CD14-positive monocyte (primary cell): ENCODE results near the gene CDKAL1. TPM values are rescaled to one million over a fixed set of nuclear protein-coding genes. Genes with fewer than 3 reads are reported as not detected.

Experiments
- DNase-seq, 3 donors: peaks; one replicate each; pipeline ENCODE4 v3.0.0-alpha.2; 2011 to 2022
- H2AFZ ChIP-seq: 2 replicates; pipeline ENCODE4 v1.6.0; 2012; ENCODE audit warnings: mild to moderate bottlenecking, low read depth, low read length, inconsistent platforms; ENCODE audit not compliant: insufficient read depth, poor library complexity, severe bottlenecking
- H3K27ac ChIP-seq, 2 donors: 1 replicate in 1 of 2; 2 replicates in 1 of 2; pipeline ENCODE4 v1.5.1; 2012 to 2013; ENCODE audit warnings: low read length in 2 of 2, control low read depth in 1 of 2, inconsistent platforms in 1 of 2, low read depth in 1 of 2, mild to moderate bottlenecking in 1 of 2
- H3K27me3 ChIP-seq, 2 donors: one replicate each; pipeline versions ENCODE4 v1.6.0 to v1.6.1; 2011 to 2013; ENCODE audit warnings: low read length in 2 of 2; ENCODE audit not compliant: control insufficient read depth in 2 of 2, insufficient read depth in 2 of 2
- H3K36me3 ChIP-seq, 2 donors: replicated peaks in 1 of 2; 1 replicate in 1 of 2; 2 replicates in 1 of 2; pipeline versions ENCODE4 v1.5.1 to v1.6.1; 2012 to 2013; ENCODE audit warnings: low read length in 2 of 2, control low read depth in 1 of 2, inconsistent platforms in 1 of 2, mild to moderate bottlenecking in 1 of 2; ENCODE audit not compliant: insufficient read depth in 2 of 2, control insufficient read depth in 1 of 2
- H3K4me1 ChIP-seq, 2 donors: 1 replicate in 1 of 2; 2 replicates in 1 of 2; pipeline versions ENCODE4 v1.5.1 to v1.6.1; 2012 to 2013; ENCODE audit warnings: low read length in 2 of 2, control low read depth in 1 of 2, inconsistent platforms in 1 of 2, mild to moderate bottlenecking in 1 of 2, moderate library complexity in 1 of 2; ENCODE audit not compliant: insufficient read depth in 2 of 2, control insufficient read depth in 1 of 2
- H3K4me2 ChIP-seq: replicated peaks from 2 replicates; pipeline ENCODE3; 2012; ENCODE audit warnings: low read length, moderate library complexity, mild to moderate bottlenecking; ENCODE audit not compliant: poor library complexity, severe bottlenecking; ENCODE audit errors: extremely low read depth
- H3K4me3 ChIP-seq, 3 experiments: fragments of 200-600 bp in 1 of 3; sonication (generic) in 1 of 3; replicated peaks in 1 of 3; 1 replicate in 2 of 3; 2 replicates in 1 of 3; pipeline ENCODE4 v1.5.1; 2011 to 2013; ENCODE audit warnings: low read length in 3 of 3, mild to moderate bottlenecking in 3 of 3, control low read depth in 2 of 3, low read depth in 2 of 3, inconsistent platforms in 1 of 3, moderate library complexity in 1 of 3
- H3K79me2 ChIP-seq: 2 replicates; pipeline ENCODE4 v1.6.0; 2012; ENCODE audit warnings: mild to moderate bottlenecking, control low read depth, inconsistent platforms, low read length, moderate library complexity; ENCODE audit not compliant: insufficient read depth
- H3K9ac ChIP-seq: 2 replicates; pipeline ENCODE4 v1.6.0; 2017; ENCODE audit warnings: low read length, mild to moderate bottlenecking; ENCODE audit not compliant: insufficient read depth, poor library complexity, severe bottlenecking
- H3K9me3 ChIP-seq, 2 donors: replicated peaks in 1 of 2; 1 replicate in 1 of 2; 2 replicates in 1 of 2; pipeline versions ENCODE4 v1.5.1 to v1.6.1; 2012 to 2013; ENCODE audit warnings: low read length in 2 of 2, control low read depth in 1 of 2; ENCODE audit not compliant: control insufficient read depth in 1 of 2, insufficient read depth in 1 of 2
- H4K20me1 ChIP-seq: 2 replicates; pipeline ENCODE4 v1.6.0; 2012; ENCODE audit warnings: mild to moderate bottlenecking, low read length, control low read depth, moderate library complexity; ENCODE audit not compliant: insufficient read depth
- H3K27ac Mint-ChIP-seq, 7 donors: one replicate each; pipeline ENCODE4 v1.8.0; 2020; ENCODE audit warnings: mild to moderate bottlenecking in 7 of 7, mixed read lengths in 7 of 7, moderate library complexity in 6 of 7, inconsistent platforms in 2 of 7
- H3K27me3 Mint-ChIP-seq, 3 donors: one replicate each; pipeline ENCODE4 v1.8.0; 2021 to 2022; ENCODE audit warnings: low read depth in 3 of 3, mild to moderate bottlenecking in 3 of 3, mixed read lengths in 3 of 3, moderate library complexity in 3 of 3, inconsistent platforms in 1 of 3
- H3K36me3 Mint-ChIP-seq, 2 donors: one replicate each; pipeline ENCODE4 v1.8.0; 2020; ENCODE audit warnings: mixed read lengths in 2 of 2, inconsistent platforms in 1 of 2, mild to moderate bottlenecking in 1 of 2
- H3K4me1 Mint-ChIP-seq: one replicate; pipeline ENCODE4 v1.8.0; 2020; ENCODE audit warnings: mild to moderate bottlenecking, mixed read lengths
- H3K4me3 Mint-ChIP-seq, 2 donors: one replicate each; pipeline ENCODE4 v1.8.0; 2020; ENCODE audit warnings: mild to moderate bottlenecking in 2 of 2, mixed read lengths in 2 of 2, moderate library complexity in 1 of 2
- H3K9me3 Mint-ChIP-seq, 7 donors: one replicate each; pipeline ENCODE4 v1.8.0; 2020 to 2022; ENCODE audit warnings: mixed read lengths in 7 of 7, mild to moderate bottlenecking in 6 of 7, moderate library complexity in 6 of 7, inconsistent platforms in 2 of 7
- intact Hi-C, 2 donors: fragments of 100-400 bp; cut with micrococcal nuclease; formaldehyde crosslinking; loops; one replicate each; pipeline versions ENCODE4 v1.15.0 to v1.15.1; 2023
- polyA plus RNA-seq, 3 donors: library from polyadenylated mRNA; depleted of rRNA in 1 of 3; unstranded in 2 of 3; stranded (reverse) in 1 of 3; fragments of 300-500 nt in 2 of 3; fragments of >200 nt in 1 of 3; fragmentation: Illumina TruSeq in 2 of 3; gene quantifications; 1 replicate in 2 of 3; 2 replicates in 1 of 3; pipeline ENCODE4 v1.2.3, GENCODE V29; 2012 to 2021
- TF ChIP-seq, protein P1 (sequence below): fragments of 200-600 bp; IDR thresholded peaks from one replicate; pipeline ENCODE4 v1.8.0; 2022; ENCODE audit warnings: antibody characterized with exemption, mild to moderate bottlenecking

Gene CDKAL1
- polyA plus RNA-seq, 3 donors = 3.2 to 12.4 (median 8.3) TPM

GRCh38 chr6:20841806-20842205, 307.5 kb downstream of the CDKAL1 start:
- H3K9me3 ChIP-seq = no peaks in the 10 kb centered on the region
- peaks cover 0 to 2% of the 10 kb centered on the region in 2 donors for H3K36me3 Mint-ChIP-seq
- no peaks in the 10 kb centered on the region for H3K27me3 ChIP-seq
- no peaks in the 10 kb centered on the region for H4K20me1 ChIP-seq
- H3K4me3 Mint-ChIP-seq = no peak overlapping the region
- H3K4me1 Mint-ChIP-seq = peaks cover 1% of the 10 kb centered on the region
- no peak overlapping the region for H3K9ac ChIP-seq
- H3K9me3 Mint-ChIP-seq = peaks cover 0 to 3% (median 0%) of the 10 kb centered on the region in 7 donors
- H3K27ac ChIP-seq = no peak overlapping the region
- DNase-seq = no peak
- intact Hi-C loops = no loop called here
- no peaks in the 10 kb centered on the region for H3K79me2 ChIP-seq
- no peaks in the 10 kb centered on the region for H3K4me1 ChIP-seq
- TF ChIP-seq, protein P1, sequence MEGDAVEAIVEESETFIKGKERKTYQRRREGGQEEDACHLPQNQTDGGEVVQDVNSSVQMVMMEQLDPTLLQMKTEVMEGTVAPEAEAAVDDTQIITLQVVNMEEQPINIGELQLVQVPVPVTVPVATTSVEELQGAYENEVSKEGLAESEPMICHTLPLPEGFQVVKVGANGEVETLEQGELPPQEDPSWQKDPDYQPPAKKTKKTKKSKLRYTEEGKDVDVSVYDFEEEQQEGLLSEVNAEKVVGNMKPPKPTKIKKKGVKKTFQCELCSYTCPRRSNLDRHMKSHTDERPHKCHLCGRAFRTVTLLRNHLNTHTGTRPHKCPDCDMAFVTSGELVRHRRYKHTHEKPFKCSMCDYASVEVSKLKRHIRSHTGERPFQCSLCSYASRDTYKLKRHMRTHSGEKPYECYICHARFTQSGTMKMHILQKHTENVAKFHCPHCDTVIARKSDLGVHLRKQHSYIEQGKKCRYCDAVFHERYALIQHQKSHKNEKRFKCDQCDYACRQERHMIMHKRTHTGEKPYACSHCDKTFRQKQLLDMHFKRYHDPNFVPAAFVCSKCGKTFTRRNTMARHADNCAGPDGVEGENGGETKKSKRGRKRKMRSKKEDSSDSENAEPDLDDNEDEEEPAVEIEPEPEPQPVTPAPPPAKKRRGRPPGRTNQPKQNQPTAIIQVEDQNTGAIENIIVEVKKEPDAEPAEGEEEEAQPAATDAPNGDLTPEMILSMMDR = no peak
- no peak overlapping the region for H3K4me2 ChIP-seq
- no peaks in the 10 kb centered on the region for H3K27me3 Mint-ChIP-seq
- H3K4me3 ChIP-seq = no peak overlapping the region
- no peaks in the 10 kb centered on the region for H3K36me3 ChIP-seq
- no peak overlapping the region for H3K27ac Mint-ChIP-seq
- no peak overlapping the region for H2AFZ ChIP-seq

DNA sequence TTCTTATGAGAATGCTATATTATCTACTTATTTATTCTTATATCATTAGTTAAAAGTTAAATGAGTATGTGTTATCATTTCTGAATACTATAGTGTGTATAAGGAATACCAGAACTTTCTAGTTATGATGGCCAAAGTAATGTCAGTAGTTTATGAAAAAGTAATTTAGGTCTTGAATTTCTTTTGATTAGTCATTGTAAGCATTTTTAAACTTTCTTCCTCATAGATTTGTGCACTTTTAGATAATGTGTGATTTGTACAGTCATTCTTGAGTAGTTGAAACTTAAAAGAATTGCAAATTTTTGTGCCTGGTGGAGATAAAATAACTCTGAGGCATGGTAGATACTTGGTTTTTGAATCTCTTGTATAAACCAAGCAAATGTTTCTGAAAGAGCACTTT, 311.3 kb downstream of the CDKAL1 start:
- Histone ChIP-seq H3K27ac (no peak overlapping the region), H3K4me3 (no peak overlapping the region), H3K79me2 (no peaks in the 10 kb centered on the region), H3K4me1 (no peaks in the 10 kb centered on the region), H3K36me3 (peaks cover 0 to 4% of the 10 kb centered on the region in 2 donors), H3K9me3 (no peaks in the 10 kb centered on the region), H3K9ac (no peak overlapping the region), H3K4me2 (no peak overlapping the region), H3K27me3 (no peaks in the 10 kb centered on the region), H4K20me1 (no peaks in the 10 kb centered on the region), H2AFZ (no peak overlapping the region)
- no peak for DNase-seq
- no peak overlapping the region for H3K27ac Mint-ChIP-seq
- intact Hi-C loops = no loop called here
- H3K4me1 Mint-ChIP-seq = peaks cover 1% of the 10 kb centered on the region
- peaks cover 0 to 4% (median 0%) of the 10 kb centered on the region in 7 donors for H3K9me3 Mint-ChIP-seq
- H3K4me3 Mint-ChIP-seq = no peak overlapping the region
- H3K36me3 Mint-ChIP-seq = peaks cover 2 to 12% of the 10 kb centered on the region in 2 donors
- TF ChIP-seq, protein P1 = no peak
- H3K27me3 Mint-ChIP-seq = peaks cover 0 to 1% (median 0%) of the 10 kb centered on the region in 3 donors
